ENCODE data around the gene SLX4.

The SLX4 gene

GRCh38 chr16:3548445-3548844, 63.0 kb downstream of the SLX4 start:
- DNase-seq: no peak

- DNase-seq: no peak
Measured at GRCh38 chr16:3546986-3547682, 64.3 kb downstream of the SLX4 start.

GRCh38 chr16:3542601-3543373, 68.6 kb downstream of the SLX4 start:
- DNase-seq: no peak

GRCh38 chr16:3541527-3542155, 69.8 kb downstream of the SLX4 start:
- no peak for DNase-seq

GRCh38 chr16:3538222-3538621, 73.2 kb downstream of the SLX4 start:
- DNase-seq: no peak

GRCh38 chr16:3536851-3537250, 74.6 kb downstream of the SLX4 start:
- DNase-seq: no peak

GRCh38 chr16:3536271-3536731, 75.1 kb downstream of the SLX4 start:
- DNase-seq: no peak

- no peak for DNase-seq
Measured at GRCh38 chr16:3534126-3534525, 77.3 kb downstream of the SLX4 start.

- no peak for DNase-seq
Measured at GRCh38 chr16:3532741-3533140, 78.7 kb downstream of the SLX4 start.
